LHCN-M2 (cell line): ENCODE results near the gene RCOR3. TPM values are rescaled to one million over a fixed set of nuclear protein-coding genes. Genes with fewer than 3 reads are reported as not detected.
"Not testable (repeated sequence)": the region's sequence is repeated elsewhere in the genome, so short reads cannot be mapped to it uniquely, and the experiment has no call there.

Source experiments
- DNase-seq: peaks from one replicate; pipeline ENCODE4 v3.0.0-alpha.2; 2012; ENCODE audit warnings: low read depth
- polyA plus RNA-seq: library from polyadenylated mRNA; unstranded; fragments of >200 nt; gene quantifications from one replicate; pipeline ENCODE4 v1.2.1, GENCODE V29; 2012; ENCODE audit warnings: missing spikeins
- total RNA-seq: library from RNA; depleted of rRNA; stranded (reverse); fragments of >200 nt; gene quantifications from 2 replicates; pipeline ENCODE4 v1.2.3, GENCODE V29; 2014; rRNA removed

The RCOR3 gene
- 23.0 and 32.4 TPM in 2 replicates for total RNA-seq
- polyA plus RNA-seq = 24.0 TPM

DNA sequence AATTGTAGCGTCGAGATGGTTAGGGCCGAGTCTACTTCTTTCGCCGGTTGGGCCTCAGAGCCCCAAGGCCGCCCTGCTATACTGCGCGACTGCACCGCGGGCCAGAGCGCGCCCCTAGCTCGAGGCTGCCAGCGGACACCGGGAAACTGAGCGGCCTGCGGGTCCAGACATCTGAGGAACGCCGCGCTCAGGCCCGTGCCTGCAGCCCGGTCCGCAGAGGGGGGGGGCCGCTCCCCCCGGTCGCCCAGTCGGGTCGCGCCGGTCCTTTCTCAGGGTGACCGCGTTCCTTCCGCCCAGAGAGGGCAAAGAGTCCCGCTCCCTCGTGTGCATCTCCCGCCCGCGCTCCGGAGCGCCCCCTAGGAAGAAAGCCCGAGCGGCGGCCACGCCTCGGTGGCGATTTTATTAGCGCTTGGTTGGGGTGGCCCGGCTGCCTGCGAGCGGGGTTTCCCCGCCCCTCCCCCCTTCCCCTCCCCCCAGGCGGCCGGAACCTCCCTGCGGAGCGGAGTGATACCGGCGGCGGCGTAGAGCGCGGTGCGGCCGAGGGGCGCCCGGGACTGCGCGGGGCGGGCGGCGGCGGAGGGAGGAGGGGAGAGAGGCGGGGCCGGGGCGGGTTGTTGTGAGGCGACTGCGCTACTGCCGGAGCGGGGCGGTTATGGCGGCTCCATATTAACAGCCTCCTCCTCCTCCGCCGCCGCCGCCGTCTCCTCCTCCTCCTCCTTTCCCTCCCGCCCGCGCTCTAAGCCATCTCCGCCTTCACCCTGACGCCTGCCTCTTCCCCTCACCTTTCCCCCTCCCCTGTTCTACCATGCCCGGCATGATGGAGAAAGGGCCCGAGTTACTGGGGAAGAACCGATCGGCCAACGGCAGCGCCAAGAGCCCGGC is at the start of gene RCOR3:
Gene RCOR3 (plus strand): TSS at position 611 of the 882 bp plus-strand sequence. CDS start 195 bp downstream, at position 806.
- DNase-seq = peak; percentile 90

DNA sequence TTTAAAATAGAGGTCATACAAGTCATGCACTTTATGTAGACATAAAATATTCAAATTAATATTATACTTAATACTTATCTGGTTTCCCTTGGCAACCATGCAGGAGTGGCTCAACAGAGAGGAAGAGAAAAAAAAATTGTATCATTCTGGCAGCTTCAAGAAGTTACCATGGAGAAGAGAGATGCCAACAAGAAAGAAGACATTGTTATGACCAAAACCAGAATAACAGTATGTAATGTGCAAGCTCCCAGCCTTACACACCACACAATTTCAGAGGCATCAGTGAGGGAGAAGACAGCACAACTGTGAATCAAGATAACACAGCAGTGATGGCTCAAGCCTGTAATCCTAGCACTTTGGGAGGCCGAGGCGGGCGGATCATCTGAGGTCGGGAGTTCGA is 49.1 kb upstream of the RCOR3 start:
- no peak for DNase-seq

DNA sequence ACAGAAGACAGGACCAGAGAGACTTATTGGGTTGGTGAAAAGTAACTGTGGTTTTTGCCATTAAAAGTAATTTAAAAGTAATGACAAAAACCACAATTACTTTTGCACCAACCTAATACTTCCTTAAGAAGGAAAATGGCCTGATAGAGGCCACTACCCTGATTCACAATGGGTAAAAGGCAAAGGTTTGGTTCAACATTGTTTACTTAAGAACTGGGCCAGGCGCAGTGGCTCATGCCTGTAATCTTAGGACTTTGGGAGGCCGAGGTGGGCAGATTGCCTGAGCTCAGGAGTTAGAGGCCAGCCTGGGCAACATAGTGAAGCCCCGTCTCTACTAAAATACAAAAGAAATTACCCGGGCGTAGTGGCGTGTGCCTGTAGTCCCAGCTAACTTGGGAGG is 48.2 kb upstream of the RCOR3 start:
- no peak for DNase-seq

DNA sequence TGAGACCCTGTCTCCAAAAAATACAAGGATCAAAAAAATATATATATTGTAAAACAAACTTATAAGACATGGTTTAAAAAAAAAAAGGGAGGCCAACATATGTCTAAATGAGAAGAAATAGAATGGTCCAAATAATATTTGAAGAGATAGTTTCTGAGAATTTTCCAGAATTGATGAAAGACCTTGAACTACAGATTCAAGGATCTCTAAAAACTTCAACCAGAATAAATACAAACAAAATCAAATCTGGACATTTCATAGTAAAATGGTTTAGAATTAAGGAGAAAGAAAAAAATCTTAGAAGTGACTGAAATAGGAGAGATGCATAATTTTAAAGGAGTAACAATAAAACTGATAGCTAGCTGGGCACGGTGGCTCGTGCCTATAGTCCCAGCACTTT is 45.5 kb upstream of the RCOR3 start:
- no peak for DNase-seq

DNA sequence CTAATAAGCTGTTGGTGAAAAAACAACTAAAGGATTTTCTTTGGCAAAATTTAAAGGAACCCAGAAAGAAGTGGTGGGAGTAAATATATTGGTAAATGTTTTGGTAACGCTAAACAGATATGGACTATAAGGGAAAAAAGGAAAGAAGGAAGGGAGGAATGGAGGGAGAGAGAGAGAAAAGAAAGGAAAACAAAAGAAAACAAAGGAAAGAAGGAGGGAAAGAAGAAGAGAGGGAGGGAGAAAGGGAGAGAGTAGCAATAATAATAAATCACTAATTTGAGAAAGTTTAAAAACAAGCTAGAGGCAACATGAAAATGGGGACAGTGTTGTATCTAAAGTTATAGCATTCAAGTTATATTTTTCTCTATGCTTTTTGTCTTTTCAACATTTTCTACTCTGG is 43.6 kb upstream of the RCOR3 start:
- no peak for DNase-seq

DNA sequence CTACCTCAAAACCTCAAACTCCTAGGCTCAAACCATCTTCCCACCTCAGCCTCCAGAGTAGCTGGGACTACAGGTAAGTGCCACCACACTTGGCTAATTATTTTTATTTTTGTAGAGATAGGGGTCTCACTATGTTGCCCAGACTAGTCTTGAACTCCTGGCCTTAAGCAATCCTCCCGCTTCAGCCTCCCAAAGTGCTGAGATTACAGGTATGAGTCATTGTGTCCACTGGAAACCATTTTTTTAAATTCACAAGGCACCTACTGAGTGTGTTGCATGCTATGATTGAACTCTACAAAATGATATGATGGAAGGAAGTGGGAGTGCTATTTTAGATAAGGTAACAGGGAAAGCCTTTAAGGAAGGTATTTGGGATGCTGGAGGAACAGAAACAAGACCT is 41.8 kb upstream of the RCOR3 start:
- no peak for DNase-seq

DNA sequence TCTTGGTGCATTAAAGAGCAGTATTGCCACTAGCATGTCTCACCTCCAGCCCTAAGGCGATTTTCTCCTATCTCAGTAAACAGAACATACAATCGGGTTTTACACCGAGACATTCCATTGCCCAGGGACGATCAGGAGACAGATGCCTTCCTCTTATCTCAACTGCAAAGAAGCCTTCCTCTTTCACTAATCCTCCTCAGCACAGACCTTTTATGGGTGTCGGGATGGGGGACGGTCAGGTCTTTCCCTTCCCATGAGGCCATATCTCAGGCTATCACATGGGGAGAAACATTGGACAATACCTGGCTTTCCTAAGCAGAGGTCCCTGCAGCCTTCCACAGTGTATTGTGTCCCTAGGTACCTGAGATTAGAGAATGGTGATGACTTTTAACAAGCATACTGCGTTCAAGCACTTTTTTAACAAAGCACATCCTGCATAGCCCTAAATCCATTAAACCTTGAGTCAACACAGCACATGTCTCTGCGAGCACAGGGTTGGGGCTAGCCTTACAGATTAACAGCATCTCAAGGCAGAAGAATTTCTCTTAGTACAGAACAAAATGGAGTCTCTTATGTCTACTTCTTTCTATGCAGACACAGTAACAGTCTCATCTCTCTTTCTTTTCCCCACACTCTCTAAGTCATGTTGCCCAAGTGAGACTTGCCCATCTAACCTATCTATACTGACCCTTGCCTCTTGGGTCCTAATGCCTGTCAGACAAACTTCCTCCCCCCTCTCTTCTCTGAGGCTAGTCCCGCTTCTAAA is 36.5 kb upstream of the RCOR3 start:
- DNase-seq = not testable (repeated sequence)

DNA sequence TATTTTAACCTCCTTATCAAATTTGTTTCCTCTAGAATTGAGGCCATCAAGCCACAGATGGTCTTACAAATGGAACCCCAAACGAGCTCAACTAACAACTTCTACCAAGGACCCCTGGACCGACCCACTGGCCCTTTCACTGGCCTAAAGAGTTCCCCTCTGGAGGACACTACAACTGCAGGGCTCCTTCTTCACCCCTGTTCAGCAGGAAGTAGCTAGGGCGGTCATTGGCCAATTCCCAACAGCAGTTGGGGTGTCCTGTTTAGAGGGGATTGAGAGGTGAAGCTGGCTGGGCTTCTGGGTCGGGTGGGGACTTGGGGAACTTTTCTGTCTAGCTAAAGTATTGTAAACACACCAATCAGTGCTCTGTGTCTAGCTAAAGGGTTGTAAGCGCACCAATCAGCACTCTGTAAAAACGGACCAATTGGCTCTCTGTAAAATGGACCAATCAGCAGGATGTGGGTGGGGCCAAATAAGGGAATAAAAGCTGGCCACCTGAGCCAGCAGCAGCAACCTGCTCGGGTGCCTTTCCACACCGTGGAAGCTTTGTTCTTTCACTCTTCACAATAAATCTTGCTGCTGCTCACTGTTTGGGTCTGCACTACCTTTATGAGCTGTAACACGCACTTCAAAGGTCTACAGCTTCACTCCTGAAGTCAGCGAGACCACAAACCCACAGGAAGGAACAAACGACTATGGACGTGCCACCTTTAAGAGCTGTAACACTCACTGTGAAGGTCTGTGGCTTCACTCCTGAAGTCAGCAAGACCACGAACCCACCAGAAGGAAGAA is 30.4 kb upstream of the RCOR3 start:
- not testable (repeated sequence) for DNase-seq

DNA sequence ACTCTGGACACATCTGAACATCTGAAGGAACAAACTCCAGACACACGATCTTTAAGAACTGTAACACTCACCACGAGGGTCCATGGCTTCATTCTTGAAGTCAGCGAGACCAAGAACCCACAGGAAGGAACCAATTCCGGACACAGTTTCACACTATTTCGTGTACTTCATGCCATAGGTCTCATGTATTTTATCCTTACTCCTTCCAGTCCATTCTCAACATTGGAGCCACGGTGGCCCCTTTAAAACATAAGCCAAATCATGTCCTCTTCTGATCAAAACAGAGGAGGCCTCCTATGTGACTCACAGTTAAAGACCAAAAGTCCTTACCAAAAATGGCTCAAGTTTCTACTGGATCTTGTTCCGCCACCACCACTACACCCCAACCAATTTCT is 29.8 kb upstream of the RCOR3 start:
- no peak for DNase-seq

DNA sequence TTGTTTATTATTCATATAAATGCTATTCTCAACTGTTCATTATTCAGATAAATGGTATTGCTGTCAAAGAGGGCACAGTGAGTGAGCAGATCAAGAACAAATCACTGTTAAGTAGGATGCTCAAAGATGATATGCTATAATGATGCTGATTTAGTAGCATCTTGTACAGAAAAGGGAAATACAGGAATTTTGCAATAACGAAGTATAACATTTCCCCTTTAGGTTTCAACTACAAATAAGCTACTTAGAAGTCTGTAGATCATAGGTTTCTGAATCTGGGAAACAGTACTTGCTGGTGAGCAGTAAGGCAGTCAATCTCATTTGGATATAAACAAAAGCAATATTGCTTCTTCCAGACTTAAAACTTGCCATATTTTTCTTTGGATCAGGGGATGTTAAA is 27.3 kb upstream of the RCOR3 start:
- no peak for DNase-seq

DNA sequence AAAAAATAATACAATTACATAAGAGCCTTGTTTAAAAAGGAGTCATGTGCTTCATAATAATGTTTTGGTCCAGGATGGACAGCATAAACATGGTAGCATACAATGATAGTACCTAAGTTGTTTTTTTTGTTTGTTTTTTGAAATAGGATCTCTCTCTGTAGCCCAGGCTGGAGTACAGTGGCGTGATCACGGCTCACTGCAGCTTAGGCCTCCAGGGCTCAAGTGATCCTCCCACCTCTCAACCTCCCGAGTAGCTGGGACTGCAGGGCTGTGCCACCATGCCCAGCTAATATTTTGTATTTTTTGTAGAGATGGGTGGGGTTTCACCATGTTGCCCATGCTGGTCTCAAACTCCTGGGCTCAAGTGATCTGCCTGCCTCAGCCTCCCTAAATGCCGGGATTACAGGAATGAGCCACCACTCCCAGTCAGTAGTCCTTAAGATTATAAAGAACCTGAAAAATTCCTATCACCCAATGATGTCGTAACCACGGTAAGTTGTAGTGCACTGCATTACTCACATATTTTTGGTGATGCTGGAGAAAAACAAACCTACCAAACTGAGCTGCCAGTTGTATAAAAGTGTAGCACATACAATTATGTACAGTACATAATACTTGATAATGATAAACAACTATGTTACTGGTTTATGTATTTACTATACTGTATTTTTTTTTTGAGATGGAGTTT is 22.4 kb upstream of the RCOR3 start:
- peak; percentile 26 for DNase-seq

DNA sequence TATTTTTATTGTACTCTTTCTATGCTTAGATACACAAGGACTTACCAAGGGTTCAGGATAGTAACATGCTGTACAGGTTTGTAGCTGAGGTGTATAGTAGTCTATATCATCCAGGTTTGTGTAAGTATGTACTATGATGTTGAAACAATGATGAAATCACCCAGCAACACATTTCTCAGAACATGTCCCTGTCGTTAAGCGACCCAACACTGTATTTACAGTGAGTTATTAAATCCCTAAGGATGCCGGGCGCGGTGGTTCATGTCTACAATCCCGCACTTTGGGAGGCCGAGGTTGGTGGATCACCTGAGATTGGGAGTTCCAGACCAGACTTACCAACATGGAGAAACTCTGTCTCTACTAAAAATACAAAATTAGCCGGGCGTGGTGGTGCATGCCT is 21.6 kb upstream of the RCOR3 start:
- DNase-seq = no peak

DNA sequence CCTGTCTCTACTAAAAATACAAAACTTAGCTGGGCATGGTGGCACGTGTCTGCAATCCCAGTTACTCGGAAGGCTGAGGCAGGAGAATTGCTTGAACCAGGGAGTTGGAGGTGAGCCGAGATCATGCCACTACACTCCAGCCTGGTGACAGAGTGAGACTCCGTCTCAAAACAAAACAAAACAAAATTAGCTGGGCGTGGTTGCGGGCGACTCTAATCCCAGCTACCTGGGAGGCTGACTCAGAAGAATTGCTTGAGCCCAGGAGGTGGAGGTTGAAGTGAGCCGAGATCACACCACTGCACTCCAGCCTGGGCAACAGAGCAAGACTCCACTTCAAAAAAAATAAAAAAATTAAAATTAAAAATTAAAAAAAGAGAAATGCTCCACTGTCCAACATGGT is 18.6 kb upstream of the RCOR3 start:
- DNase-seq = not testable (repeated sequence)

DNA sequence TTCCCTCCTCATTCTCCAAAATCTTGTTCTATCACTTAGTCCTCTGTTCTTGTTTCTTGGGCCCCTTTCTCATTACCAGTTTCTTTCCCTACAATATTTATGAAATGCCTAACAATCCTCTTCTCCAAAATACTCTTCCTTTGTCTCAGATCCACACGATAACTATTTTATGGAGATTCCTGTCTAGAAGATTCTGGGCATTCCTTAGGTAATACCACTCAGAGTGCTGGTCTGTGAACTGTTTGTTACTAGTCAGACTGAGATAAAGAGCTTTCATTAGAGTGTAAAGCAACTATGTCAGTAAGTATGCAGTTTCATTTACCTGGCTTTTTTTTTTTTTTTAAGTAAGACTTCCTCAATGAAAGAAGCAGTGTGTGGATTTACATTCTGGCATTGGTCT is 18.1 kb upstream of the RCOR3 start:
- DNase-seq = no peak

DNA sequence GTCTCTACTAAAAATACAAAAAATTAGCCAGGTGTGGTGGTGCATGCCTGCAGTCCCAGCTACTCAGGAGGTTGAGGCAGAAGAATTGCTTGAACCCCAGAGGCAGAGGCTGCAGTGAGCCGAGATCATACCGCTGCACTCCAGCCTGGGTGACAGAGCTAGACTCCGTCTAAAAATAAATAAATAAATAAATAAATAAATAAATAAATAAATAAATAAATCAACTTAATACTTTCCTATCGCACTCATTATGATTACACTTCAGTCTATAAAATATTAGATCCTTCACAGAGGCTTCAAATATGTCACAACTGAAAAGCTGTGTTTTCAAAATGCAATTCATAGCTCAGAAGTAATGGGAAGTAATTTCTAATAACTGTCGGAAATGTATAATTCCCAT is 15.5 kb upstream of the RCOR3 start:
- not testable (repeated sequence) for DNase-seq

DNA sequence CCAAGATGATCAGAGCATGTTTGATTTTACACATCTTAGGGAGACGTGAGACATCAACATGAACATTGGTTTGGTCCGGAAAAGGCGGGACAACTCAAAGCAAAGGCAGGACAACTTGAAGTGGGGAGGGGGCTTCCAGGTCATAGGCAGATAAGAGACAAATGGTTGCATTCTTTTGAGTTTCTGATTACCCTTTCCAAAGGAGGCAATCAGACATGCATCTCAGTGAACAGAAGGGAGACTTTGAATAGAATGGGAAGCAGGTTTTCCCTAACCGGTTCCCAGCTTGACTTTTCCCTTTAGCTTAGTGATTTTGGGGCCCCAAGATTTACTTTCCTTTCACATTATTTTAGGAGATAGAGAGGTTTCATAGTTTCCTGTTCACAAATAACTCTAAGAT is 12.6 kb upstream of the RCOR3 start:
- not testable (repeated sequence) for DNase-seq

DNA sequence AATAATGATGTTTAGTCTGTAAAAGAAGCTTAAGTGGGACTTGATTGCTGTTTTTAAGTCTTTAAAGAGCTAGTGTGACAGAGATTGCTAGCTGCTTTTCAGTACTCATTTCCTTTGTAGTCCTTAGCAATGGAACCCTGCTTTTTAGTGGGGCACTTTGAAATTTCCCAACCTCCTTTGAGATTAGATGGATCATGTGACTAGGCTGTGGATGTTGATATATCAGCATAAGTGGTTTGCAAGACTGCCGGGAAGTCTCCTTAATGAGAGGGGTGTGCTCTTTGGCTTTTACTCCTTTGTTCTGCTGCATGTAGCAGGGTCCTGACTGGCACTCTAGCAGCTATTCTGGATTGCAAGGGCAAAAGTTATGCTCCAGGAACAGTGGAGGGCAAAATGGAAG is 11.2 kb upstream of the RCOR3 start:
- DNase-seq = no peak

DNA sequence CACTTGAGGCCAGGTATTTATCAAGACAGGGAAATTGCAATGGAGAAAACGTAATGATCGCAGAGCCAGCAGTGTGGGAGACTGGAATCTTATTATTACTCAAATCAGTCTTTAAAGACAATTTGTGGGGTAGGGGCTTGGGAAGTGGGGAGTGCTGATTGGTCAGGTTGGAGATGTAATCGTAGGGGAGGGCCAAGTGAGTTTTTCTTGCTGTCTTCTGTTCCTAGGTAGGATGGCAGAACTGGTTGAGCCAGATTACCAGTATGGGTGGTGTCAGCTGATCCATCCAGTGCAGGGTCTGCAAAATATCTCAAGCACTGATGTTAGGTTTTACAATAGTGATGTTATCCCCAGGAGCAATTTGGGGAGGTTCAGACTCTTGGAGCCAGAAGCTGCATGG is 9.6 kb upstream of the RCOR3 start:
- not testable (repeated sequence) for DNase-seq

DNA sequence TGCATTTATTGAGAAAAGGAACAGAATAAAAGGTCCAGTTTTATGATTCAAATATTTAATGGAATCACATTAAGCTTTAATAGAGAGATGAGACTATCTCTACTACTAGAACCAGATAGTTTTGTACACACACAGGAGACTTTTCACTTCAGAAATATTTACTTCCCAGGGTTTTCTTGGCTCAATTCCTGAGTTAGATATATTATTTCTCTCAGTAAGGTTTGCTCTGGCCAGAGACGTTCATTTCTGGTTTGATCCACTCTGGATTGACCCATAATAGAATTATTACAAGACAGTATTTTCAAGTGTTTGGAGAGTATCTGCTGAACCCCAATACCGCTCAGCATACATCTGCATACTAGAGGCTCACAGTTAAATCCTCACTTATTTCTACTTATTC is 1.3 kb upstream of the RCOR3 start:
- no peak for DNase-seq

DNA sequence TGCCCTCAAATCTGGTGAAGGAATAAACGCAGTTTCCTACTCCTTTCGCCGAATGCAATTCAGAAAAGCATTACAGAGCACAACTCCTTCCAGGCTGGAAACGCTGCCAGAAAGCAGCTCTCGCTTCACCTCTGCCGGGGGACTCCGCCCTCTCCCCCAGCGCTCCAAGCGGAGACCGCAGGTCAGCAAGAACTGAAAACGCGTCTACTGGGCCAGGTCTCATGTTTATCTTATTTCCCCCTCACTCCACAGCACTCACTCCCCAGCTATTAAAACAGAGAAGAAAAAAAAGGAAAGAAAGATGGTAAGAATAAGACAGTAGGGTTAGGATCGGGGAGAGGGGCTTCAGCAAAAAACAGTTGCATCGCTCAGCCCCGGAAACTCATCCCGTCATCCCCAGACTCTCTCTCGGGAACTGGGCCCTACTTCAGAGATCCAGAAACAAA is 833 bp upstream of the RCOR3 start:
- peak; percentile 81 for DNase-seq

DNA sequence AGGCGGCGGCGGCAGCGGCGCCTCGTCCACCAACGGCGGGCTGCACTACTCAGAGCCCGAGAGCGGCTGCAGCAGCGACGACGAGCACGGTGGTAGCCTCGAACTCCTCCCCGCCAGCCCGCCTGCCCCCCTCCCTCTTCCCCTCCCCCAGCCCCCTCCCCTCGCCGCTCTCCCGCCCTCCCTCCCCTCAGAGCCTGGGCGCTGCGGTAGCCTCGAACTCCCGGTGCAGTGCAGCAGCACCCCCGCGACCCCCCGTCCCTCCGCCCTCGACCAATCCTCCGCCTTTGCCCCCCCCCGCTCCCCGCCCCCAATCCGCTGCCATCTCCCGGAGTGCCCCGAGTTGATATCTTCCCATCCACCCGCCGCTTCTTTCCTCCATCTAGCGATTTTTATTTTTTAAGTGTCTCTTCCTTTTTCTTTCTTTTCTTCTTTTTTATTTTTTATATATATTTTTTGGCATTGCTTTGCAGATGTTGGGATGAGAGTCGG is 516 bp downstream of the RCOR3 start:
- DNase-seq = peak; percentile 66
